ENCODE data around the gene GMNC. TPM values are rescaled to one million over a fixed set of nuclear protein-coding genes. Genes with fewer than 3 reads are reported as not detected.

GMNC gene
- polyA plus RNA-seq, 1 donor from 2014 or later = 0.48 TPM

DNA sequence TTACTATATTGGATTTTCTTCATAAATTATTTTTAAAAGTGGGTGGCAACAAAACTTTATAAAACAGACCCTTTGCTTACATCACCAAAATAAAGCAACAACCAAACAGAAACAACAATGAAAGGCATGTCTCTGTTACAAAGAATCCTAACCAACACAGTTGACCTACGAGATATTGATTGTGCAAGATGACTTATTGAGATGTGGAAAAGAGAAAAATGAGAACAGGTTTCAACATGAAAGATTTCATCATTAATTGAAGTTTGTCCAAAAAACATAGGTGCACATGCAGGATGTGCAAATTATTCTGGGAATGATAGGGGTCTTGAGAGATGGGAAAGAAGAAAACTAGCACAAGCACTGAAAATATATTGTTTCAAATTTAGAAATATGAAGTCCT lies 9.0 kb downstream of the GMNC start:
- Histone ChIP-seq H3K9me3 (ENCODE audit: low read length) (no peaks in the 10 kb centered on the region), H3K79me2 (replicated peaks; ENCODE audit: insufficient read depth, low read length) (no peaks in the 10 kb centered on the region), H3F3A (ENCODE audit: insufficient read depth, low read length, poor library complexity, severe bottlenecking) (peaks cover 2% of the 10 kb centered on the region), H3K27ac (ENCODE audit: low read length) (no peak overlapping the region), H2AFZ (ENCODE audit: low read depth, low read length) (no peak overlapping the region), H3K4me3 (ENCODE audit: low read length) (no peak overlapping the region), H3K27me3 (ENCODE audit: insufficient read depth, low read depth, low read length) (peaks cover under 1% of the 10 kb centered on the region), H3K36me3 (ENCODE audit: insufficient read depth, low read length) (no peaks in the 10 kb centered on the region), H3K9ac (ENCODE audit: low read length) (no peak overlapping the region), H3K4me2 (ENCODE audit: low read length) (no peak overlapping the region), H3K9me2 (ENCODE audit: insufficient read depth, low read length) (no peaks in the 10 kb centered on the region), H4K20me1 (ENCODE audit: insufficient read depth) (no peaks in the 10 kb centered on the region)
- TF ChIP-seq EZH2 (IDR thresholded peaks at IDR 0.05; ENCODE audit: borderline replicate concordance, insufficient read depth, low read length, poor library complexity, severe bottlenecking) (no peak), REST (IDR thresholded peaks at IDR 0.05; ENCODE audit: borderline replicate concordance) (no peak), EP300 (conservative IDR thresholded peaks at IDR 0.05; ENCODE audit: poor library complexity, severe bottlenecking) (no peak), TAF1 (IDR thresholded peaks at IDR 0.05; ENCODE audit: low read depth) (no peak), RAD21 (conservative IDR thresholded peaks at IDR 0.05) (no peak), MXI1 (conservative IDR thresholded peaks at IDR 0.05; ENCODE audit: poor library complexity, severe bottlenecking) (no peak), POLR2AphosphoS5 (IDR thresholded peaks at IDR 0.05) (no peak)
- TF ChIP-seq, protein P1, sequence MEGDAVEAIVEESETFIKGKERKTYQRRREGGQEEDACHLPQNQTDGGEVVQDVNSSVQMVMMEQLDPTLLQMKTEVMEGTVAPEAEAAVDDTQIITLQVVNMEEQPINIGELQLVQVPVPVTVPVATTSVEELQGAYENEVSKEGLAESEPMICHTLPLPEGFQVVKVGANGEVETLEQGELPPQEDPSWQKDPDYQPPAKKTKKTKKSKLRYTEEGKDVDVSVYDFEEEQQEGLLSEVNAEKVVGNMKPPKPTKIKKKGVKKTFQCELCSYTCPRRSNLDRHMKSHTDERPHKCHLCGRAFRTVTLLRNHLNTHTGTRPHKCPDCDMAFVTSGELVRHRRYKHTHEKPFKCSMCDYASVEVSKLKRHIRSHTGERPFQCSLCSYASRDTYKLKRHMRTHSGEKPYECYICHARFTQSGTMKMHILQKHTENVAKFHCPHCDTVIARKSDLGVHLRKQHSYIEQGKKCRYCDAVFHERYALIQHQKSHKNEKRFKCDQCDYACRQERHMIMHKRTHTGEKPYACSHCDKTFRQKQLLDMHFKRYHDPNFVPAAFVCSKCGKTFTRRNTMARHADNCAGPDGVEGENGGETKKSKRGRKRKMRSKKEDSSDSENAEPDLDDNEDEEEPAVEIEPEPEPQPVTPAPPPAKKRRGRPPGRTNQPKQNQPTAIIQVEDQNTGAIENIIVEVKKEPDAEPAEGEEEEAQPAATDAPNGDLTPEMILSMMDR (IDR thresholded peaks at IDR 0.05; ENCODE audit: poor library complexity, severe bottlenecking) = no peak

GRCh38 chr3:190849607-190850006 lies 12.9 kb downstream of the GMNC start:
- Histone ChIP-seq H3F3A (ENCODE audit: insufficient read depth, low read length, poor library complexity, severe bottlenecking) (no peaks in the 10 kb centered on the region), H3K9me2 (ENCODE audit: insufficient read depth, low read length) (no peaks in the 10 kb centered on the region), H4K20me1 (ENCODE audit: insufficient read depth) (no peaks in the 10 kb centered on the region), H3K4me2 (ENCODE audit: low read length) (no peak overlapping the region), H3K36me3 (ENCODE audit: insufficient read depth, low read length) (no peaks in the 10 kb centered on the region), H3K79me2 (replicated peaks; ENCODE audit: insufficient read depth, low read length) (no peaks in the 10 kb centered on the region), H2AFZ (ENCODE audit: low read depth, low read length) (no peak overlapping the region), H3K27ac (ENCODE audit: low read length) (no peak overlapping the region), H3K9me3 (ENCODE audit: low read length) (no peaks in the 10 kb centered on the region), H3K9ac (ENCODE audit: low read length) (no peak overlapping the region), H3K4me3 (ENCODE audit: low read length) (no peak overlapping the region), H3K27me3 (ENCODE audit: insufficient read depth, low read depth, low read length) (no peaks in the 10 kb centered on the region)
- TF ChIP-seq MXI1 (conservative IDR thresholded peaks at IDR 0.05; ENCODE audit: poor library complexity, severe bottlenecking) = no peak
- TF ChIP-seq, protein P1 (IDR thresholded peaks at IDR 0.05; ENCODE audit: poor library complexity, severe bottlenecking) = no peak
- TF ChIP-seq TAF1 (IDR thresholded peaks at IDR 0.05; ENCODE audit: low read depth) = no peak
- no peak for TF ChIP-seq EP300 (conservative IDR thresholded peaks at IDR 0.05; ENCODE audit: poor library complexity, severe bottlenecking)
- TF ChIP-seq SMC3 (conservative IDR thresholded peaks at IDR 0.05; ENCODE audit: poor library complexity) = no peak
- TF ChIP-seq REST (IDR thresholded peaks at IDR 0.05; ENCODE audit: borderline replicate concordance) = no peak
- TF ChIP-seq POLR2AphosphoS5 (IDR thresholded peaks at IDR 0.05) = no peak
- no peak for TF ChIP-seq RAD21 (conservative IDR thresholded peaks at IDR 0.05)

Measured in neural cell (in vitro differentiated cells).